Breast epithelium (tissue), 3 donors: ENCODE measurements around the gene FERMT1.

ENCODE experiments used
- CTCF ChIP-seq, 3 donors: fragments of 450-650 bp; IDR thresholded peaks; one replicate each; pipeline ENCODE4 v1.5.1; 2016 to 2017; ENCODE audit warnings: antibody characterized with exemption in 3 of 3, mild to moderate bottlenecking in 3 of 3, moderate library complexity in 3 of 3
- POLR2A ChIP-seq: fragments of 450-650 bp; IDR thresholded peaks from one replicate; pipeline ENCODE4 v1.6.1; 2016; ENCODE audit warnings: antibody characterized with exemption, mild to moderate bottlenecking, moderate library complexity
- POLR2AphosphoS5 ChIP-seq, 3 donors: sonication (generic); formaldehyde crosslinking; IDR thresholded peaks; one replicate each; pipeline ENCODE4 v1.6.1; 2017; ENCODE audit warnings: antibody characterized with exemption in 3 of 3

- TF ChIP-seq CTCF (IDR thresholded peaks at IDR 0.05) (no peak), POLR2AphosphoS5 (IDR thresholded peaks at IDR 0.05) (no peak), POLR2A (no peak)
Observed at GRCh38 chr20:6075428-6076219, 47.2 kb downstream of the FERMT1 start.
